Vagina (tissue), 2 donors: ENCODE data around the gene LY86. TPM values are rescaled to one million over a fixed set of nuclear protein-coding genes. Genes with fewer than 3 reads are reported as not detected.

Experiments used
- DNase-seq, 2 donors: peaks; one replicate each; pipeline ENCODE4 v3.0.0-alpha.2; 2017; ENCODE audit errors: extremely low spot score in 2 of 2
- H3K27ac ChIP-seq: fragments of 200-600 bp; sonication (generic); one replicate; pipeline ENCODE4 v1.5.1; 2019
- H3K27me3 ChIP-seq: fragments of 200-600 bp; sonication (generic); one replicate; pipeline ENCODE4 v1.5.1; 2019
- H3K36me3 ChIP-seq, 2 donors: fragments of 200-600 bp; sonication (generic); one replicate each; pipeline ENCODE4 v1.5.1; 2017 to 2019
- H3K4me1 ChIP-seq: fragments of 200-600 bp; sonication (generic); one replicate; pipeline ENCODE4 v1.5.1; 2019
- H3K4me3 ChIP-seq, 2 donors: fragments of 200-600 bp; sonication (generic); 1 replicate in 1 of 2; 2 replicates in 1 of 2; pipeline ENCODE4 v1.5.1; 2016 to 2019
- H3K9me3 ChIP-seq: fragments of 200-600 bp; sonication (generic); one replicate; pipeline ENCODE4 v1.5.1; 2019
- CTCF ChIP-seq, 3 experiments: fragments of 450-650 bp in 2 of 3; fragments of 200-600 bp in 1 of 3; sonication (generic) in 1 of 3; IDR thresholded peaks; one replicate each; pipeline ENCODE4 v1.5.1; 2017 to 2019; ENCODE audit warnings: antibody characterized with exemption in 3 of 3, mild to moderate bottlenecking in 2 of 3, moderate library complexity in 2 of 3
- POLR2A ChIP-seq, 2 donors: fragments of 450-650 bp; IDR thresholded peaks; one replicate each; pipeline ENCODE4 v1.6.1; 2017; ENCODE audit warnings: antibody characterized with exemption in 2 of 2, mild to moderate bottlenecking in 2 of 2, moderate library complexity in 2 of 2
- POLR2AphosphoS5 ChIP-seq, 2 donors: sonication (generic); formaldehyde crosslinking; IDR thresholded peaks; one replicate each; pipeline ENCODE4 v1.9.0; 2017; ENCODE audit warnings: antibody characterized with exemption in 2 of 2, mild to moderate bottlenecking in 2 of 2, low read depth in 1 of 2; ENCODE audit not compliant: insufficient read depth in 1 of 2
- intact Hi-C: fragments of 100-400 bp; cut with DNase I; formaldehyde crosslinking; loops from one replicate; pipeline ENCODE4 v1.15.1; 2023
- total RNA-seq: library from RNA; depleted of rRNA; stranded (reverse); fragments of >200 nt; gene quantifications from one replicate; pipeline ENCODE4 v1.2.3, GENCODE V29; 2016

The LY86 gene
- total RNA-seq, 1 donor from 2014 or later: 4.9 TPM

- DNase-seq: no peak
- TF ChIP-seq POLR2A (IDR thresholded peaks at IDR 0.05) (no peak), CTCF (IDR thresholded peaks at IDR 0.05) (no peak), POLR2AphosphoS5 (IDR thresholded peaks at IDR 0.05; ENCODE audit: insufficient read depth in 1 of 2, low read depth in 1 of 2) (no peak)
- Histone ChIP-seq H3K36me3 (no peaks in the 10 kb centered on the region), H3K4me3 (no peak overlapping the region), H3K4me1 (peaks cover 9% of the 10 kb centered on the region), H3K27ac (no peak overlapping the region), H3K27me3 (no peaks in the 10 kb centered on the region), H3K9me3 (no peaks in the 10 kb centered on the region)
- intact Hi-C loops: no loop called here
These were observed 67.8 kb downstream of the LY86 start for GRCh38 chr6:6656287-6656686.

GRCh38 chr6:6657085-6657819 is 68.7 kb downstream of the LY86 start:
- TF ChIP-seq POLR2A (IDR thresholded peaks at IDR 0.05) (no peak), CTCF (IDR thresholded peaks at IDR 0.05) (no peak), POLR2AphosphoS5 (IDR thresholded peaks at IDR 0.05; ENCODE audit: insufficient read depth in 1 of 2, low read depth in 1 of 2) (no peak)
- no peak for DNase-seq
- Histone ChIP-seq H3K9me3 (no peaks in the 10 kb centered on the region), H3K4me3 (no peak overlapping the region), H3K27ac (no peak overlapping the region), H3K36me3 (no peaks in the 10 kb centered on the region), H3K27me3 (no peaks in the 10 kb centered on the region), H3K4me1 (peaks cover 15% of the 10 kb centered on the region)
- intact Hi-C loops: no loop called here

- H3K4me3 ChIP-seq: no peak overlapping the region
- no peak for DNase-seq
- H3K27me3 ChIP-seq: no peaks in the 10 kb centered on the region
- no peaks in the 10 kb centered on the region for H3K9me3 ChIP-seq
- H3K27ac ChIP-seq: no peak overlapping the region
- no peaks in the 10 kb centered on the region for H3K36me3 ChIP-seq
- TF ChIP-seq POLR2AphosphoS5 (IDR thresholded peaks at IDR 0.05; ENCODE audit: insufficient read depth in 1 of 2, low read depth in 1 of 2) (no peak), POLR2A (IDR thresholded peaks at IDR 0.05) (no peak), CTCF (IDR thresholded peaks at IDR 0.05) (no peak)
- peaks cover 15% of the 10 kb centered on the region for H3K4me1 ChIP-seq
- intact Hi-C loops: no loop called here
These were observed 69.3 kb downstream of the LY86 start for GRCh38 chr6:6657820-6658217.

GRCh38 chr6:6659600-6660327 is 71.2 kb downstream of the LY86 start:
- intact Hi-C loops: no loop called here
- H3K9me3 ChIP-seq: no peaks in the 10 kb centered on the region
- H3K27me3 ChIP-seq: no peaks in the 10 kb centered on the region
- H3K27ac ChIP-seq: no peak overlapping the region
- TF ChIP-seq CTCF (IDR thresholded peaks at IDR 0.05): no peak
- TF ChIP-seq POLR2AphosphoS5 (IDR thresholded peaks at IDR 0.05; ENCODE audit: insufficient read depth in 1 of 2, low read depth in 1 of 2): no peak
- no peak for TF ChIP-seq POLR2A (IDR thresholded peaks at IDR 0.05)
- no peak overlapping the region for H3K4me3 ChIP-seq
- H3K4me1 ChIP-seq: peaks cover 15% of the 10 kb centered on the region
- DNase-seq: peak in 1 of 2 donors; percentile 70
- H3K36me3 ChIP-seq: no peaks in the 10 kb centered on the region
